ENCODE results near the gene RAD18. TPM values are rescaled to one million over a fixed set of nuclear protein-coding genes. Genes with fewer than 3 reads are reported as not detected.

The RAD18 gene
- total RNA-seq, 1 donor from 2014 or later, result 4.8 TPM

DNA sequence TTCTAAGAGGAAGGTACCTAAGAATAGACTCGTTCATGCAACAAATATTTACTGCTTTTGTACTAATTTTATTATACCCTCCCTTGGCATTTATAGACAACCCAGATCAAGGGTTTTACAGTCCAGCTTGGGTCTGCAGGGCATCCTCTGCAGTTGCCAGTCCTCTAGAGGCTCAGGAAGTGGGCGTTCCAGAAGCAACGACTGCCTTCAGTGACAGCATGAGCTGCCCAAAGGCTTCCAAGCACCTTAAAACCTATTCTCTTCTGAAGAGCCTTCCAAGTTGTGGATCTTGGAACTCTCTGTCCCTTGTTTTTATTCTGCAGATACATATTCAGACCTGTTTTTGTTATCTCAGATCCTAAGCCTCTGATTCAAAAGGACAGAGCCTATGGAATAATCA, 95.6 kb downstream of the RAD18 start:
- peak in 1 of 2 donors; percentile 9 for DNase-seq (ENCODE audit: low read depth in 2 of 2)

DNA sequence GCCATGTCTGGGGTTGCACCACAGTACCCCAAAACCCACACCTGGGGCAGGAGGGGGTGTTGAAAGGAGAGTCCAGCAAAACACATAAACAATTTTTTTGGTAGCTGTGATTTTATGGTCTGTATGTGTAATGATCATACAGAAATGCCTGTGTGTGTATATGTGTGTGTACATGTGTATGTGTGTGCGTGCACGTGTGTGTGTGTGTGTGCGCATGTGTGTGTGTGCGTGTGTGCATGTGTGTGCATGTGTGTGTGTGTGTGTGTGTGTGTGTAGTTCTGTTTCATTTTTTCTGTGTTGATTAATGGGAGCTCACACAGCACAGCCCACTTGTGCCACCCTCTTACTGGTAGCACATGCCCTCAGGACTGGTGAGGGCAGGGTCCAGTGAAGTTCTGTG, 97.6 kb downstream of the RAD18 start:
- DNase-seq (ENCODE audit: low read depth in 2 of 2), result no peak

DNA sequence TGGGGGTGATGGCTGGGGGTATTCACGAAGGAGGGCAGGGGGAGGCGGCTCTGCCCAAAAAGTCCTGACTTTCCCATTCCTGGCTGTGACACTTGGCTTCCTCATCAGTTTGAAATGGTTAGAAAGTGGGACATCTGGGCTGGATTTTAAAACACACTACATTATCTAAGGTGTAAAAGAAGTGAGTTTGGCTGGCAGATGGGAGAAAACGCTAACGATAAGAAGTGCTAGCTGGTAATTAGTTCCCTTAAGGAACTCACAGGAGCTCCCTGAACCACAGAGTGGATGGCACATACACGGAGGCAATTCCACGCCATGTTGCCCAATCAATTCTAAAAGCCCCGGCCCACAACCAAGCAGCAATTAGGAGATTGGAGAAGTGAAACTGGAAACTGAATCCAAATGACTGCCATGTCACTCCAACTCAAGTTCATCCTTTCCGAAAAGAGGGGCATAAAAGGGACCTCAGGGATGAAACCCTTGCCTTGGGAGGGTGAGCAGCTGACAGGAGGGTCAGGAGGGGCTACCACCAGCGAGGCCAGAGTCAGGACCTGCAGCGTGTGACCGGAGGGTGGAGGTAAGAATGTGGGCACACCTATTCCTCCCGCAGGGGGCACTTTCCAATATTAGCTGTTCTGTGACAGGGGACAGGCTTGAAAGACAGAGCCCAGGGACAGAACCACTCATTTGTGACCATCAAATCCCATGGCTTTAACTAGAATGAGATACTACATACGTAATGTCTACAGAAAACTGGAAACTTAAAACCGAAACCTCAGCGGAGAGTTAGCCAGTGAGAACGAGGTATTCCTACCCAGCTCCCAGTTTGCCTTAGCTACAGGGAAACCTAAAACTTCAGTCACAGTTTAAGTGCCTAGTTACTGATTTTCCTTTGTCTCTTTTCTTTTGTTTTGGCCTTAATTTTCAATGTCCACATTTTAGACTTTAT, 98.6 kb downstream of the RAD18 start:
- DNase-seq (ENCODE audit: low read depth in 2 of 2), result no peak

DNA sequence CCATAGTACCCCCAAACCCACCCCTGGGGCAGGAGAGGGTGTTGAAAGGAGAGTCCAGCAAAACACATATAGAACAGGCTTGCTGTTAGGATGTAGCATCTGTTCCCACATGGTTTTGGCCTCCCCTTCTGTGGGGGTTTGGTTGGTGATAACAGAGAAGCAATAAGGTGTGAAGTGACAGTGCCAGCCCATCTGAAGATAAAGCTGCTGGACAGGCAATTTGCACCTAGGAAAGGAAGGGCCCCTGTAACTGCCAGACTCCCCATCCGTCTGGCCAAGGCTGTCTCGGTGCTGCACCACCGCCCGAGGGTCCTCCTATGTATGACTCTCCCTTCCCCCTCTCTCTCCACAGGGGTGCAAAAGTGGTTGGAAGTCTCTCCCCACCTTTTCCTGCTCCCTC, 99.4 kb downstream of the RAD18 start:
- DNase-seq (ENCODE audit: low read depth in 2 of 2), result no peak

DNA sequence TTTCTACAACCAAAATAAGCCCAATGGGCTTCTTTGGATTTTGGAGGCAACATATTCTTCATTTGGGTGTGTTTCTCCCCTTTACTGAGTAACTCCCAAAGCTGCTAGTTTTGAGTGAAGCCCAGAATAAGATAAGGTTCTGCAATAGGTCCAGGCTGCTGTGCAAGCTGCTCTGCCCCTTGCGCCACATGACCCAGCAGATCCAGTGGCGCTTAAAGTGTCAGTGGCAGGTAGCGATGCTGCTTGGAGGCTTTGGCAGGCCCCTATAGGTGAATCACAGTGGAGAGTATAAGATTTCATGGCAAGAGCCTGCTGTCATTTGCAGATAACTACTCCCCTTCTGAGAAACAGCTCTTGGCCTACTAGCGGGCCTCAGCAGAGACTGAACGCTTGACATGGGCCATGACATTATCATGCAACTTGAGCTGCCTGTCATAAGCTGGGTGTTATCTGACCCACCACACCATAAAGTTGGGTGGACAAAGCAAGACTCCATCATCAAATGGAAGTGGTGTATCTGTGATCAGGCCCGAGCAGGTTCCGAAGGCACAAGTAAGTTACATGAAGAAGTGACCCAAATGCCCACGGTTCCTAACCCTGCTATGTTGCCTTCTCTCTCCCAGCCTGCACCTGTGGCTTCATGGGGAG, 105.4 kb downstream of the RAD18 start:
- no peak for DNase-seq (ENCODE audit: low read depth in 2 of 2)

DNA sequence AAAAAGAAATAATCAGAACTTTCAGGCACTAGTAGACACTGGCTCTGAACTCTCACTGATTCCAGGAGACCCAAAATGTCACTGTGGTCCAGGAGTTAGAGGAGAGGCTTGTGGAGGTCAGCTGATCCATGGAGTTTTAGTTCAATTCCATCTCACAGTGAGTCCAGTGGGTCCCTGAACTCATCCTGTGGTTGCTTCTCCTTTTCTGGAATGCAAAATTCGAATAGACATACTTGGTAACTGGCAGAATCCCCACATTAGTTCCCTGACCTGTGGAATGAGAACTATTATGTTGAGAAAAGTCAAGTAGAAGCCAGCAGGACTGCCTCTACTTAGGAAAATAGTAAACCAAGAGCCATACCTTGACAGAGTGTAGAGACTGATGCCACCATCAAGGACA, 106.6 kb downstream of the RAD18 start:
- no peak for DNase-seq (ENCODE audit: low read depth in 2 of 2)

DNA sequence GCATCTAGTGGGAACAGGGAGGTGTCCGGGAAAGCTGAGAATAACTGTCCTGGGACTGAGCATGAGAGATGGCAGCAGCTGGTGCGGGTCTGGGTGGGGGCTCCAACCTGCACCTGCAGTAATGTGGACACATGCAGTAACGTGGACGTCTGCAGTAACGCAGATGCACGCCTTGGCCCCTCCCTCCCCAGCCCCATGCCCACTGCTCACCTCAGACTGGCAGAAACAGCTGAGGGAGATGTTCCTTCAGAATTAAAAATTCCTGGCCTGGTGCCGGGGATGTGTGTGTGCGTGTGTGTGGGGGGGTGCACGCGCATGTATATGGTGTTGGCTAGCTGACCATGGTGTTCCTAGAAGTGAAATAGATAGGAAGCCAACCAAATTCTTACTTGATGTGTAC, 107.2 kb downstream of the RAD18 start:
- DNase-seq (ENCODE audit: low read depth in 2 of 2), result no peak

DNA sequence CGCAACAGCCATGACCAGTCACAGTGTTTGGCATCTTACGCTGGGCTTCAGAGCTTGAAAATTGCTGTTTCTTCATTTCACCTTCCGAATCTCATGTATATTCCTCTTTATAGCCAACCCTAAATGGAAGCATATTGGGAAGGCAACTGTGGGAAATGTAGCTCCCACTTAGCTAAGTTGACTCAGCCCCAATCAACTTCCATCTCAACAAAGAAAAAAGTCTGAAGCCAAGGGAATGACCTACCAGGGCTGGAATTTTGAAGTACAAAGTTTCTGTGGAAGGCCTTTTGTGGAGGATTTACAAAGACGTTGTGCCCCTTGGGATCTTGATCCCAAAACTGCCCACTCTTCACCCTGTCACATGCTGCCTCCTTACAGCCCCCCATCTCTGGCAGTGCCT, 108.6 kb downstream of the RAD18 start:
- no peak for DNase-seq (ENCODE audit: low read depth in 2 of 2)

DNA sequence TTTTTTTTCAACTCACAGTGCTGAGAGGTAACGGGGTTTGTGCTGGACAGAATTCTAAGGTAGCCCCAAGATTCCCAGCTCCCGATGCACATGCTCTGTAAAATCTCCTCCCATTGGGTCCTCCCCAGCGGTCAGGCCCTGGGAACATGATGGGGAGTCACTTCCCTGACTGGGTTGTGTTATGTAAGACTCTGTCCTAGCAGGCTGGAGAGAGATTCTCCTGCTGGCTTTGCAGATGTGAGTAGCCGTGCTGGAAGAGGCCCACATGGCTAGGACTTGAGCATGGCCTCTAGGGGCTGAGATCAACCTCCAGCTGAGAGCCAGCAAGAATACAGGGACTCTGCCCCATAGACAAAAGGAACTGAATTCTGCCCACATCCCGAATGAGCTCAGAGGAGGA, 110.2 kb downstream of the RAD18 start:
- no peak for DNase-seq (ENCODE audit: low read depth in 2 of 2)

DNA sequence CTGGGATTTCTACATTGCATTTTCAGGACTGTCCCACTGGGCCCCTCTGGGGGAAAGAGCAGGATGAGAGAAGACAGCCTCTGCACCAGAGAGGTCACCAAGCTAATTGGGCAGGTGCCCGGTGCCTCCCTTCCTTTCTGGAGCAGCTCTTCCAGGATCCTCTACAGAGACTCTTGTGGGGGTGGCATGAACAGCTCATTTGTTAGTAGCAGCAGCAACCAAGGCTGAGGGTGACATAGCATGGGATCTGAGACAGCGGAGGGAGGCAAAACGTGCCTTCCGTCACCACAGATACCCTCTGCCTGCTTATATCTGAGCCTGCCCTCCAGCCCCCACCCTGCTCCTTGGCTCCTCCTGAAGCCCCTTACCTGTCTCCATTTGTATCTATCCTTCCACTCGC, 110.8 kb downstream of the RAD18 start:
- DNase-seq (ENCODE audit: low read depth in 2 of 2), result no peak

DNA sequence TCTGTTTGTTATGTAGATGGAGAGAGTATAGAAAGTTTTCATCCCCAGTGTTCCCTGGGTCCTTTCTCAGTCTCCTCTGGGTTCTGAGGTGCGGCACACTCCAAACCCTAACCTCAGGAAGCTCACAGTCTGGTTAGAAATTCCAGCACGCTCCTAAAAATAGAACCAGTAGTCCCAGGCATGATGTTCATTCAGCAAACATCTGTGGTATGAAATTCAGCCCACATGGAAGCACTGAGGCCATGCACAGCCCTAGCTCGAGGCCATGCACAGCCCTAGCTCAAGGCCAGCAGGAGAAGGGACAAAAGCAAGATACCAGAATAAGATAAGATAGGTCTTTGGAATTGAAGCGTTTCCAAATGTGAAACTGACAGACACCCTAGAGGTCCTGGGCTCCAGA, 111.6 kb downstream of the RAD18 start:
- peak in 1 of 2 donors; percentile 25 for DNase-seq (ENCODE audit: low read depth in 2 of 2)

DNA sequence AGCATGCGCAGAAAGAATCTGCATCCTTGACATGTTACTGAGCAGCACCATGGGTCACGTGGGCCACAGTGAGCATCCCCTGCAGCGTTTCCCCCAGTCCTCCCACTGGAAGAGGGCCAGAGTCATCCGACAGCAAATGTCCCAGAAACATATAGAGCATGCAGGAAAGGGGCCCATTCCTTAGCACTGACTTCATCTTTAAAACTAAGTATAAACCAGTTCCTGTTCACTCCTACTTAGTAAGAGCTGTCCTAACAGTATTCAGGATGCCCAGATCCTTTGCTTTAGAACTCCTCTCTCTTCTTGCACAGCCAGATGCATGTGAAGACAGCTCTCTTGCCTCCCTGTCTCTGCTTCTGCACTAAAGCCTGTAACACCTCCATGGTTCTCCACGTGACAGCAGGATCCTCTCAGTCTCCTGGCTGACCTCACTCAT, 114.6 kb downstream of the RAD18 start:
- DNase-seq (ENCODE audit: low read depth in 2 of 2), result peak; percentile 23 to 73

DNA sequence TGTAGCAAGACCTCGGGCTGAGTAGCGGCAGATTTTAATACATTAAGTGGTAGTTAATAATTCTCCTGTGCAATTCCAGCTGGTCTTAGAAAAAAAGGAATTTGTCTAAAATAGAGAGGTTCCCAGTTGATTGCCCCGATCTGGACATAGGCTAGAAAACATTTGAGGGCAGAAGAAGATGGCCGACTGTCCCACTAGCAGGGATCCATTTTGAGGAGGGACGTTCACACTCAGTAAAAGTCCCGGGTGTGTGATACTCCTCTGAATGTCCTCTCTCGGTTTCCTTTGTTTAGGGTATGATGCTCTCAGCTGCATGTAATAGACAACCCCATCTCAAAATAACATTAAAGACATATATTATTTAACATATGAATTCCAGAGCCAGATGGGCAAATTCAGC, 116.0 kb downstream of the RAD18 start:
- no peak for DNase-seq (ENCODE audit: low read depth in 2 of 2)

DNA sequence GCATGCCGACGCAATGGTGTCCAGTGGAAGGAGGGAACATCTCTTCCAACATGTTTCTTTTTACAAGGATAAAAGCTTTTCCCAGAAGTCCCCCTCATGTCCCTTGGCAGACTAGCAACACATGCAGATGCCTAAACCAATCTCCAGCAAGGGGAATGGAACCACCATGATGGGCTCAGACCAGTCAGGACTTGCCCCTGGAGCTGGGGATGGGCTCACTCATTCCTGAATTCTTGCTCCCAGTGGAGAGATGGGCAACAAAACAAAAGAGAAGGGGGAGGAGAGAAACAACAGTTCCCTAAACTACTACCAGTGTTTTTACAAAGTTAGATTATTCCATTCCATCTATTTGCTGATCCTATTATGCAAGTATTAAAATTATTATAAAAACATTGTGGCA, 117.1 kb downstream of the RAD18 start:
- no peak for DNase-seq (ENCODE audit: low read depth in 2 of 2)

DNA sequence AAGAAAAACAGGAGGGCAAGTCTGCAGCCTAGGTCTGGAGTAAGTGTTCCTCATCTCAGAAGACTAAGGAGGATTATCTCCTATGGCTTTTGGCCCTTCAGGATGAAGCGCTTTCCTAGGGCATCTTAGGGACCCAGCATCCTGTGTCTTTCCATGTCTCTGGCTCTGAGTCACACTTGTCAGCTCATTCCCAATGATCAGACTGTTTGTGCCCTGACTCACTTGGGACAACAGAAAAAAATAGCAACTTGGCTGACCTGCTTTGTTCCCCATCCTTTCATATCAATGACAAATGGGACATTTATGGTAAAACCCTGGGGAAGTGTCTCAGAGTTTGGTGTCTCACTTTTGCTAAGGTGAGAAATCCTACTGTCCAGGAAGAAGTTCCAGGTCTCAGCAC, 117.6 kb downstream of the RAD18 start:
- peak in 1 of 2 donors; percentile 45 for DNase-seq (ENCODE audit: low read depth in 2 of 2)

DNA sequence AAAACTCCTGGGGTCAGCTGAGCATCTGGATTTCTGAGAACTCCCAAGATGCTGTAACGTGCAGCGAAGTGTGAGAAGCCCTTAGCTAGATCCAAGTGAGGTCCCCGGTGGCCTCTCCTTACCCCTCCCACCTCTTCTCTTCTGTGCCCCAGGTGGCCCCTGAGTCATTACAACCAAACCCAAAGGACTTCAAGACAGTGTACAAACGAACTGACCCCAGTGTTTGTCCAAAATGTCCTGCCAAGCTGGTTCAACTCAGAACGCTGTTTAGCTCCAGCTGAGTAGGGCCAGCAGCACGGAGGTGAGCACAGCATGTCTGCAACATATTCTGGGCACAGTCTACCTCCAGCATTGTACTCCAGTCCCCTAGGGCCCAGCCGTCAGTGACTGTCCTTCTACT, 119.9 kb downstream of the RAD18 start:
- no peak for DNase-seq (ENCODE audit: low read depth in 2 of 2)

DNA sequence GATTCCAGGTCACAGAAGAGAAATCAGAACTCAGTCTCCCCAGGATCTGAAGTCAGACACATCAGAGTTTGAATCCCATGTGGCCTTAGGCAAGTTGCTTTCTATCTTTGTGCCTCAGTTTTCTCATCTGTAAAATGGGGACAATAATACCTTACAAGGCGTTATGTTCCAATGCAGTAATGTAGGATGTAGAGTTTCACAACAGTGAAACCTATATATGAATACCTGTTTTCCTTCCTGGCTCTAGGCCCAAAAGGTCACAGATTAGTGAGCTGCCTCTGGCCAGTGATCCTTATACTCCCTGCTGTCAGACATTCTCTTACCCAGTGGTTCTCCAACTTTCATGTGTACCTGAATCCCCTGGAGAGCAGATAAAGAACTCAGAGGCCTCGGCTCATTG, 121.0 kb downstream of the RAD18 start:
- no peak for DNase-seq (ENCODE audit: low read depth in 2 of 2)

DNA sequence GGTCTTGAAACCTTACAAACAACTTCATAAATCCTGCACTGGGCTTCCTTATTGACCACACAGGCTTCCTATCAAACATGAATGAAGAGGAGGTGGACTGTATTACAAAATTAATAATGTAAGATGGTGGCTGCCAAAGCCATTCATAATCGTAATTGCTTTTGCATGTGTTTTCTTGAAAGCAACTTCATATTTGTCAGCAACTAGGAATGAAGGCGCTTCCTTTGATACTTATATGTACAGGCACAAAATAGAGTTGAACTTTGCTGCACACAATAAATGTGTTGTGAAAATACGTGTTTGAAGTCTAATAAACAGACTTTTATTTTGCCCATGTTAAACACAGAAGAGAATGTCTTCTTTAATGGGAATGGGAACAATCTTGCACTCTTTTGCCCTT, 121.8 kb downstream of the RAD18 start:
- no peak for DNase-seq (ENCODE audit: low read depth in 2 of 2)

DNA sequence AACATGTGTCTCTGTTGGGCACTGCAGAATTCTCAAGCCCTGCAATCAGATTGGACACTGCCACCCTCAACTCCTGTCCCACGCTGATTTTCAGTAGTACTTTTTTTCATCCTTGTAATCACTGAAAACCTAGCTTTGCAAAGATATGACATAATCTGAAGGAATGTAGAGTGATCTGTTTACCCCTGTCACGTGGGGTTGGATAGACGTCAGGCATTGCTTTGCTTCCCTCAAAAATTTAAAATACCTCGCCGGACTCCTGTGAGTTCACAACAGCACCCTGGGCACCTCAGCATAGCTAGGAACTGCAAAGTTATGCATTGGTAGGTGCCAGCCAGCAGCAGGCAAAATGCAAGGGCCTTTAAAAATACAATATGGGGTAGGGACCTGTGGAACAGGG, 122.7 kb downstream of the RAD18 start:
- no peak for DNase-seq (ENCODE audit: low read depth in 2 of 2)

DNA sequence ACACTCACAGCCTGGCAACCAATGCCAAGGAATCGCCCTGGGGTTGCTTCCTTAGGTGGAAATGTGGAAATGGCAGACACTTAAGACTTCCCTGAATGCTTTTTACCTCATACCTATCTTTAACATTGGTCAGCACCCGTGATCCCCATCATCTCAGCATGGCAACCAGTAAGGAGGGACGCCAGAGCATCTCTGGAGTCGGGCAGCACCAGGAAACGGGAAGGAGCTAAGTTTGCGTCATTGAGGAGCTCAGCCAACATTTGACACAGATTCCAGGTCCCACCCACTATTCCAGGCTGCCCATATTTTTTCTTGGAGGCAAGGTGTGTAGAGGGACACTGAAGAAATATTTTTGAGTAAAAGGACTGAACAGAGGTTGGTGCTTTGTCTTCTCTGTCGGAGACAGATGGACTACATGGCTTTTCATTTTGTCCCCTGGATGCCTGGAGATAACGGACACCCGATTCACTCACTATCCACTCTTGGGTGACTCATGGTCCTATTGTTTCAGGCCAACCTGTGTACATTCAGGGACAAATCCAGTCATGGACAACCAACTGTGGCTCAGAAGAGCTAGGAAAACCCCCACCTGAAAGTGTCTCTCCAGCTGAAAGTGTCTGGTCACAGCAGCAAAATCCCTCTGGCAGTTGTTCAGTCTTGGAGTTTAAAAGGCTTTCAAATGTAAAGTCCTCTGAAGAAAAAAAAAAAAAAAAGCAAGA, 123.5 kb downstream of the RAD18 start:
- peak in 1 of 2 donors; percentile 54 for DNase-seq (ENCODE audit: low read depth in 2 of 2)

DNA sequence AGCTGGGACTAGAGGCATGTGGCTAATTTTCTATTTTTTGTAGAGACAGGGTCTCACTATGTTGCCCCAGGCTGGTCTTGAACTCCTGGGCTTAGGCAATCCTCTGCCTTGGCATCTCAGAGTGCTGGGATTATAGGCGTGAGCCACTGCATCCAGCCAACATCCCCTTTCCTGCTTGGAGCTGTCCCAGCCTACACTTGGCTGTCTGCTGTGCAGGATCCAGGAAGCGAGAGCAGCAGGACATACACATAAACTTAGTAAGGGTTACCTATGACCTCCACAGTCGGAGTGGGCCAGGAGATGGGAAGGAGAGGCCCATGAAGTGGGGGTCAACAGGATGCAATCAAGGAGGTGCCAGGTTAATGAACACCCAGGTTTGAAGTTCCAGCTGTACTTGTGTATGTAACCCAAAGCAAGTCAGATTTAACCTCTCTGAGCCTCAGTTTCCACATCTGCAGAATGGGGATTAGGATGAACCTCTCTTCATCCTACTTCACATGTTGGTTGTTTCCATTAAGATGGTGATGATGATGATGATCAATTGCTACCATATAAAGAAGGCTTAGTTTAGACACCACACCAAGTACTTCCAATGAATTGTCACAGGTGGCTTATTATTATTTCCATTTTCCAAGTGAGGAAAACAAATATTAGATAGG, 124.4 kb downstream of the RAD18 start:
- peak in 1 of 2 donors; percentile 54 for DNase-seq (ENCODE audit: low read depth in 2 of 2)

DNA sequence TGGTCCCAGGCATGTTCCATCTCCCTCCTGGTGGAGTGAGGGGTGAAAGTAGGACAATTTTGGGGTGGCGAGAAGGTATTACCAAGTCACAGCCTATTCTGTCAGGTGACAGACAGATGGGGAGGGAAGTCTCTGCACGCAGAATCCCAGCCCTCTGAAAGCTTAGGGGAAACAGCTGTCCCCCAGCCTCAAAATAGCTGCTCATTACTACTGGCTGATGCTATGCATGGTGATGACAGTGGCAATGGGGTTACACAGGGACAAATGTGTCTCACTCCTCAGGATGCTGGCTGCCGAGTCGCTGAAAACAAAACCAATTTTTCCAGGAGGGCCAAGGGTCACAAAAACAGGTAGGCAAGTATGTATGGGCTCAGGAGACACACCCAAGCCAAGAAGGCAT, 125.0 kb downstream of the RAD18 start:
- DNase-seq (ENCODE audit: low read depth in 2 of 2), result no peak
